H1 (cell line): ENCODE results near the gene PTPRT. TPM values are rescaled to one million over a fixed set of nuclear protein-coding genes. Genes with fewer than 3 reads are reported as not detected.

Experiments
- CTCF ChIA-PET: fragments of 300-600 bp; sonication (Branson Sonifier 250); formaldehyde crosslinking; loops from one replicate; lab custom pipeline; 2021; ENCODE audit not compliant: partially characterized antibody; lab: Charles Lee
- POLR2A ChIA-PET: fragments of 300-600 bp; sonication (Branson Sonifier 250); formaldehyde crosslinking; loops from one replicate; lab custom pipeline; 2021; ENCODE audit warnings: inconsistent platforms; ENCODE audit not compliant: partially characterized antibody; lab: Charles Lee
- DNase-seq, 2 experiments: peaks; one replicate each; pipeline versions ENCODE4 v3.0.0 to v3.0.0-alpha.2; 2010 to 2022; ENCODE audit warnings: low spot score in 2 of 2, low read depth in 1 of 2, mixed read lengths in 1 of 2
- FAIRE-seq: peaks from 2 replicates; lab custom pipeline; 2011; peaks lifted over from hg19 to GRCh38; lab: Jason Lieb, UNC
- H2AFZ ChIP-seq: 2 replicates; pipeline ENCODE4 v1.8.1; 2012; ENCODE audit warnings: low read length, inconsistent platforms
- H2AK5ac ChIP-seq: 2 replicates; pipeline ENCODE4 v1.6.1; 2013; ENCODE audit warnings: low read depth, low read length
- H2BK120ac ChIP-seq: replicated peaks from 2 replicates; pipeline ENCODE3; 2013; ENCODE audit warnings: low read depth, low read length, inconsistent platforms
- H2BK12ac ChIP-seq: 2 replicates; pipeline ENCODE4 v1.6.1; 2013; ENCODE audit warnings: low read depth, low read length
- H2BK15ac ChIP-seq: 2 replicates; pipeline ENCODE4 v1.6.1; 2013; ENCODE audit warnings: low read length
- H2BK20ac ChIP-seq: 2 replicates; pipeline ENCODE4 v1.6.1; 2013; ENCODE audit warnings: low read length
- H2BK5ac ChIP-seq: 2 replicates; pipeline ENCODE4 v1.6.1; 2013; ENCODE audit warnings: low read depth, low read length
- H3K14ac ChIP-seq: 2 replicates; pipeline ENCODE4 v1.6.1; 2013; ENCODE audit warnings: inconsistent platforms; ENCODE audit not compliant: insufficient read length
- H3K18ac ChIP-seq: 2 replicates; pipeline ENCODE4 v1.6.1; 2013; ENCODE audit warnings: low read length; ENCODE audit errors: extremely low read depth
- H3K23ac ChIP-seq: 2 replicates; pipeline ENCODE4 v1.6.1; 2013; ENCODE audit warnings: inconsistent platforms; ENCODE audit not compliant: insufficient read length
- H3K23me2 ChIP-seq: 2 replicates; pipeline ENCODE4 v1.6.1; 2013; ENCODE audit warnings: low read depth, low read length
- H3K27ac ChIP-seq: 2 replicates; pipeline ENCODE4 v1.6.1; 2011; ENCODE audit warnings: low read depth, low read length, inconsistent platforms
- H3K27me3 ChIP-seq, 4 experiments: replicated peaks in 1 of 4; 1 replicate in 1 of 4; 2 replicates in 3 of 4; pipeline versions ENCODE4 v1.6.1 to v1.8.1; 2011 to 2013; ENCODE audit warnings: low read length in 3 of 4, mild to moderate bottlenecking in 3 of 4, inconsistent platforms in 2 of 4, mixed read lengths in 2 of 4, moderate library complexity in 1 of 4; ENCODE audit not compliant: control insufficient read depth in 3 of 4, insufficient read depth in 3 of 4; ENCODE audit errors: extremely low read depth in 1 of 4
- H3K36me3 ChIP-seq, 4 experiments: 2 replicates each; pipeline versions ENCODE4 v1.6.1 to v1.8.1; 2011 to 2013; ENCODE audit warnings: mild to moderate bottlenecking in 4 of 4, low read length in 3 of 4, moderate library complexity in 2 of 4, control low read depth in 1 of 4, inconsistent platforms in 1 of 4; ENCODE audit not compliant: insufficient read depth in 4 of 4, control insufficient read depth in 2 of 4
- H3K4ac ChIP-seq: replicated peaks from 2 replicates; pipeline ENCODE3; 2013; ENCODE audit warnings: low read length, low read depth, mixed read lengths, inconsistent platforms; ENCODE audit not compliant: insufficient read length
- H3K4me1 ChIP-seq, 4 experiments: replicated peaks in 1 of 4; 1 replicate in 1 of 4; 2 replicates in 3 of 4; pipeline versions ENCODE4 v1.6.1 to v1.8.1; 2011 to 2013; ENCODE audit warnings: low read length in 3 of 4, inconsistent platforms in 2 of 4, mixed read lengths in 1 of 4; ENCODE audit not compliant: insufficient read depth in 4 of 4, control insufficient read depth in 3 of 4
- H3K4me2 ChIP-seq, 2 experiments: 2 replicates each; pipeline versions ENCODE4 v1.6.1 to v1.8.1; 2011 to 2013; ENCODE audit warnings: low read depth in 2 of 2, low read length in 2 of 2, control low read depth in 1 of 2, inconsistent platforms in 1 of 2, mild to moderate bottlenecking in 1 of 2; ENCODE audit not compliant: insufficient read depth in 1 of 2
- H3K4me3 ChIP-seq, 4 experiments: fragments of 200-600, 300-600 bp in 1 of 4; sonication (generic), shearing (Covaris generic), sonication (Bioruptor Twin) in 1 of 4; 2 replicates each; pipeline versions ENCODE4 v1.5.1 to v1.8.1; 2011 to 2016; ENCODE audit warnings: low read length in 4 of 4, low read depth in 3 of 4, control low read depth in 2 of 4, inconsistent platforms in 2 of 4, mild to moderate bottlenecking in 2 of 4, mixed read lengths in 1 of 4, moderate library complexity in 1 of 4; ENCODE audit not compliant: insufficient read depth in 2 of 4; ENCODE audit errors: extremely low read depth in 1 of 4
- H3K56ac ChIP-seq: replicated peaks from 2 replicates; pipeline ENCODE3; 2013; ENCODE audit warnings: low read depth, mild to moderate bottlenecking, mixed read lengths, low read length, inconsistent platforms; ENCODE audit not compliant: insufficient read length
- H3K79me1 ChIP-seq: 2 replicates; pipeline ENCODE4 v1.6.1; 2013; ENCODE audit warnings: low read depth, low read length, control low read depth
- H3K79me2 ChIP-seq, 2 experiments: 2 replicates each; pipeline versions ENCODE4 v1.6.1 to v1.8.1; 2012 to 2013; ENCODE audit warnings: low read length in 2 of 2, mild to moderate bottlenecking in 2 of 2, inconsistent platforms in 1 of 2; ENCODE audit not compliant: insufficient read depth in 2 of 2, control insufficient read depth in 1 of 2
- H3K9ac ChIP-seq, 4 experiments: replicated peaks in 1 of 4; 1 replicate in 1 of 4; 2 replicates in 3 of 4; pipeline versions ENCODE4 v1.6.1 to v1.8.1; 2011 to 2013; ENCODE audit warnings: low read depth in 3 of 4, low read length in 3 of 4, control low read depth in 2 of 4, mild to moderate bottlenecking in 2 of 4, moderate library complexity in 2 of 4, inconsistent platforms in 1 of 4; ENCODE audit errors: extremely low read depth in 1 of 4
- H3K9me3 ChIP-seq, 2 experiments: 2 replicates each; pipeline versions ENCODE4 v1.6.1 to v1.8.1; 2012 to 2013; ENCODE audit warnings: mild to moderate bottlenecking in 2 of 2, moderate library complexity in 2 of 2, control low read depth in 1 of 2, inconsistent platforms in 1 of 2, low read depth in 1 of 2, low read length in 1 of 2, mixed read lengths in 1 of 2; ENCODE audit not compliant: insufficient read depth in 2 of 2
- H4K20me1 ChIP-seq, 2 experiments: replicated peaks in 1 of 2; 2 replicates each; pipeline versions ENCODE3 to v1.8.1; 2011 to 2013; ENCODE audit warnings: inconsistent platforms in 2 of 2, low read length in 2 of 2, mild to moderate bottlenecking in 1 of 2; ENCODE audit not compliant: insufficient read depth in 2 of 2, control insufficient read depth in 1 of 2
- H4K5ac ChIP-seq: 2 replicates; pipeline ENCODE4 v1.6.1; 2013; ENCODE audit warnings: low read length, low read depth, mixed read lengths, inconsistent platforms; ENCODE audit not compliant: insufficient read length
- H4K8ac ChIP-seq: 2 replicates; pipeline ENCODE4 v1.8.0; 2013; ENCODE audit warnings: mild to moderate bottlenecking, moderate library complexity, low read length, inconsistent platforms; ENCODE audit not compliant: insufficient read depth; ENCODE audit errors: extremely low read depth
- H4K91ac ChIP-seq: replicated peaks from 2 replicates; pipeline ENCODE3; 2013; ENCODE audit warnings: low read length, mixed read lengths, inconsistent platforms; ENCODE audit not compliant: insufficient read length
- SP1 ChIP-seq: IDR thresholded peaks from 2 replicates; pipeline ENCODE4 v1.6.1; 2011; ENCODE audit warnings: low read depth, low read length
- WGBS, 2 experiments: shearing (Covaris generic) in 1 of 2; methylation state at CpG; one replicate each; pipeline versions ENCODE4 v1.1.6 to v1.1.7; 2013 to 2015; ENCODE audit warnings: low lambda C conversion rate in 2 of 2, mixed read lengths in 2 of 2, inconsistent platforms in 1 of 2, low coverage in 1 of 2, missing lambda C conversion rate in 1 of 2; ENCODE audit not compliant: insufficient replicate concordance in 2 of 2, insufficient coverage in 1 of 2, insufficient read length in 1 of 2; ENCODE audit errors: extremely low coverage in 1 of 2, missing lambda C conversion rate in 1 of 2; 5-methylcytosine and 5-hydroxymethylcytosine counted together
- polyA plus RNA-seq, 7 experiments: library from polyadenylated mRNA; depleted of rRNA in 3 of 7; stranded (reverse) in 5 of 7; unstranded in 2 of 7; fragments of >200 nt in 5 of 7; fragments of 200-250 nt in 2 of 7; gene quantifications; 1 replicate in 5 of 7; 2 replicates in 1 of 7; 4 replicates in 1 of 7; pipeline versions ENCODE4 v1.2.1 to v1.2.3, GENCODE V29; 2011 to 2013; ENCODE audit warnings: missing spikeins in 2 of 7, mixed read lengths in 2 of 7
- total RNA-seq: library from RNA; stranded (reverse); fragmentation: NEBNext Ultra II Directional; extraction: Animal tissue kit (Norgen Biotek cat#: 25700); gene quantifications from 2 replicates; pipeline ENCODE4 v1.2.1, GENCODE V29; 2021

PTPRT gene
- total and polyA plus RNA-seq, 2 of the 8 experiments (the other 6 are each of a cell fraction or from before 2014, with no cell fraction given) = 0.33 to 1.8 TPM

- ChIA-PET POLR2A (no interaction called here), CTCF (interaction anchor here (0.6 kb wide), 1 partner anchor 314 kb away, joined by 3 read pairs; no protein-coding TSS in a partner anchor)
- no peak overlapping the region for H3K23ac ChIP-seq
- H2AK5ac ChIP-seq = no peak overlapping the region
- H2BK20ac ChIP-seq = no peak overlapping the region
- no peaks in the 10 kb centered on the region for H3K9me3 ChIP-seq
- no peak overlapping the region for H3K18ac ChIP-seq
- H3K79me1 ChIP-seq = no peaks in the 10 kb centered on the region
- H2BK15ac ChIP-seq = no peak overlapping the region
- H3K9ac ChIP-seq = no peak overlapping the region
- no peak overlapping the region for H3K56ac ChIP-seq
- WGBS, 2 experiments = 87% methylated on average over 6 of the region's 6 CpGs; no CpG with 5 or more reads in 1 of the 2 experiments
- H3K79me2 ChIP-seq = no peaks in the 10 kb centered on the region
- H3K4me1 ChIP-seq = no peaks in the 10 kb centered on the region
- H3K27ac ChIP-seq = no peak overlapping the region
- no peak overlapping the region for H4K91ac ChIP-seq
- H2AFZ ChIP-seq = no peak overlapping the region
- no peaks in the 10 kb centered on the region for H4K20me1 ChIP-seq
- no peak for DNase-seq
- no peak overlapping the region for H3K4me3 ChIP-seq
- H3K14ac ChIP-seq = no peak overlapping the region
- no peak overlapping the region for H3K4ac ChIP-seq
- H2BK12ac ChIP-seq = no peak overlapping the region
- FAIRE-seq = no peak
- no peak overlapping the region for H2BK5ac ChIP-seq
- no peak overlapping the region for H4K5ac ChIP-seq
- no peaks in the 10 kb centered on the region for H3K27me3 ChIP-seq
- no peaks in the 10 kb centered on the region for H3K23me2 ChIP-seq
- no peaks in the 10 kb centered on the region for H3K36me3 ChIP-seq
- H2BK120ac ChIP-seq = no peak overlapping the region
- no peak overlapping the region for H4K8ac ChIP-seq
- no peak overlapping the region for H3K4me2 ChIP-seq
- no peak for TF ChIP-seq SP1
These were observed 823.1 kb downstream of the PTPRT start for GRCh38 chr20:42366626-42367025.
